HepG2 (cell line): ENCODE data around the gene CPZ. TPM values are rescaled to one million over a fixed set of nuclear protein-coding genes. Genes with fewer than 3 reads are reported as not detected.

Experiments used
- ATAC-seq: fragments of 200-7000 bp; cut with Tn5 transposase; 3 replicates; pipeline ENCODE4 v1.9.1; 2020; ENCODE audit warnings: mild to moderate bottlenecking, moderate library complexity
- BruUV-seq: library from RNA; stranded (reverse); fragments of 400-500 nt; replicated peaks from 2 replicates; lab custom pipeline; 2021; lab: Mats Ljungman, UMichigan
- CTCF ChIA-PET: fragments of 300-600 bp; formaldehyde crosslinking; extraction: SDS; loops from one replicate; lab custom pipeline; 2021; ENCODE audit warnings: low total read pairs, inconsistent platforms, low intra/inter-chr PET ratio; lab: Yijun Ruan, JAX
- POLR2A ChIA-PET: fragments of 350-600 bp; sonication (Branson Sonifier 250); formaldehyde crosslinking; loops from one replicate; lab custom pipeline; 2020; ENCODE audit warnings: antibody characterized with exemption, inconsistent platforms; lab: Yijun Ruan, JAX
- DNase-seq: peaks from one replicate; pipeline ENCODE4 v3.0.0-alpha.2; 2015; ENCODE audit warnings: low spot score
- FAIRE-seq: peaks from 3 replicates; lab custom pipeline; 2011; peaks lifted over from hg19 to GRCh38; lab: Jason Lieb, UNC
- H2AFZ ChIP-seq: one replicate; pipeline ENCODE4 v1.6.1; 2011; ENCODE audit warnings: low read length, inconsistent platforms
- H3K27ac ChIP-seq: fragments of 300-600 bp; 3 replicates; pipeline ENCODE4 v1.8.0; 2011; ENCODE audit warnings: mixed run types, mild to moderate bottlenecking, mixed read lengths, low read length, inconsistent platforms; ENCODE audit not compliant: insufficient read depth; ENCODE audit errors: extremely low read length
- H3K27me3 ChIP-seq, 2 experiments: fragments of 200-600 bp in 1 of 2; 2 replicates in 1 of 2; 3 replicates in 1 of 2; pipeline versions ENCODE4 v1.6.0 to v1.8.0; 2011; ENCODE audit warnings: low read length in 2 of 2, mild to moderate bottlenecking in 2 of 2, moderate library complexity in 2 of 2, inconsistent platforms in 1 of 2; ENCODE audit not compliant: insufficient read depth in 2 of 2, control insufficient read depth in 1 of 2
- H3K36me3 ChIP-seq, 2 experiments: fragments of 200-600 bp in 1 of 2; replicated peaks in 1 of 2; 2 replicates in 1 of 2; 3 replicates in 1 of 2; pipeline versions ENCODE4 v1.5.1 to v1.8.0; 2011; ENCODE audit warnings: low read length in 2 of 2, inconsistent platforms in 1 of 2; ENCODE audit not compliant: insufficient read depth in 2 of 2, control insufficient read depth in 1 of 2
- H3K4me1 ChIP-seq: 2 replicates; pipeline ENCODE4 v1.5.1; 2012; ENCODE audit warnings: low read length, inconsistent platforms; ENCODE audit not compliant: insufficient read depth
- H3K4me2 ChIP-seq: 2 replicates; pipeline ENCODE4 v1.6.0; 2011; ENCODE audit warnings: low read depth, low read length, inconsistent platforms
- H3K4me3 ChIP-seq, 3 experiments: fragments of 200-600 bp in 1 of 3; sonication (generic), shearing (Covaris generic) in 1 of 3; replicated peaks in 1 of 3; 2 replicates each; pipeline ENCODE4 v1.5.1; 2011 to 2016; ENCODE audit warnings: low read length in 3 of 3, inconsistent platforms in 2 of 3, low read depth in 2 of 3, mild to moderate bottlenecking in 2 of 3, control low read depth in 1 of 3, mixed read lengths in 1 of 3; ENCODE audit not compliant: insufficient read depth in 1 of 3
- H3K79me2 ChIP-seq: one replicate; pipeline ENCODE4 v1.6.1; 2011; ENCODE audit warnings: low read length, inconsistent platforms; ENCODE audit not compliant: insufficient read depth
- H3K9ac ChIP-seq: 2 replicates; pipeline ENCODE4 v1.6.0; 2011; ENCODE audit warnings: mild to moderate bottlenecking, low read depth, low read length, inconsistent platforms; ENCODE audit not compliant: insufficient read depth
- H3K9me3 ChIP-seq: 2 replicates; pipeline ENCODE4 v1.5.1; 2012; ENCODE audit warnings: mild to moderate bottlenecking, low read length
- H4K20me1 ChIP-seq: 2 replicates; pipeline ENCODE4 v1.6.0; 2011; ENCODE audit warnings: inconsistent platforms, mild to moderate bottlenecking, low read length, moderate library complexity; ENCODE audit not compliant: insufficient read depth
- CHD4 ChIP-seq: fragments of 200-600 bp; sonication (generic); IDR thresholded peaks from 2 replicates; pipeline ENCODE4 v1.7.0; 2017; ENCODE audit warnings: mild to moderate bottlenecking, low read length, borderline replicate concordance
- GATA4 ChIP-seq: sonication (generic); IDR thresholded peaks from 2 replicates; pipeline ENCODE4 v1.6.1; 2016; ENCODE audit warnings: antibody characterized with exemption, low read depth, borderline replicate concordance
- GATAD1 ChIP-seq: IDR thresholded peaks from 2 replicates; pipeline ENCODE4 v1.6.1; 2016; ENCODE audit warnings: missing genetic modification reagents, missing compliant biosample characterization
- MAFG ChIP-seq: sonication (generic); formaldehyde crosslinking; IDR thresholded peaks from 2 replicates; pipeline ENCODE4 v1.5.1; 2020; ENCODE audit warnings: mild to moderate bottlenecking, missing genetic modification reagents
- MBNL3 ChIP-seq: fragments of 250-450 bp; sonication (Bioruptor Pico); conservative IDR thresholded peaks from 2 replicates; pipeline ENCODE4 v1.8.0; 2022; ENCODE audit warnings: mild to moderate bottlenecking, inconsistent platforms
- NFE2 ChIP-seq: sonication (generic); formaldehyde crosslinking; IDR thresholded peaks from 2 replicates; pipeline ENCODE4 v1.4.0; 2020; ENCODE audit warnings: missing genetic modification reagents
- PPARG ChIP-seq: conservative IDR thresholded peaks from 2 replicates; pipeline ENCODE4 v1.6.1; 2016; ENCODE audit warnings: missing biosample characterization, missing genetic modification reagents
- REXO4 ChIP-seq: sonication (generic); formaldehyde crosslinking; IDR thresholded peaks from 2 replicates; pipeline ENCODE4 v1.8.0; 2022; ENCODE audit warnings: missing genetic modification reagents, mild to moderate bottlenecking, borderline replicate concordance
- SIN3A ChIP-seq: IDR thresholded peaks from 2 replicates; pipeline ENCODE4 v1.6.1; 2011; ENCODE audit warnings: low read depth, mild to moderate bottlenecking, control low read depth, low read length, borderline replicate concordance
- SP2 ChIP-seq: sonication (generic); formaldehyde crosslinking; IDR thresholded peaks from 2 replicates; pipeline ENCODE4 v1.5.1; 2020; ENCODE audit warnings: mild to moderate bottlenecking, missing genetic modification reagents
- TCF7L2 ChIP-seq: IDR thresholded peaks from 2 replicates; pipeline ENCODE4 v1.6.1; 2011; ENCODE audit warnings: mild to moderate bottlenecking, low read depth, low read length, moderate library complexity
- ZKSCAN5 ChIP-seq: sonication (generic); formaldehyde crosslinking; IDR thresholded peaks from 2 replicates; pipeline ENCODE4 v1.5.1; 2020; ENCODE audit warnings: mild to moderate bottlenecking, missing genetic modification reagents
- ZNF274 ChIP-seq: sonication (generic); formaldehyde crosslinking; IDR thresholded peaks from 2 replicates; pipeline ENCODE4 v1.5.1; 2020; ENCODE audit warnings: mild to moderate bottlenecking, missing genetic modification reagents
- ZNF33A ChIP-seq: sonication (generic); formaldehyde crosslinking; IDR thresholded peaks from 2 replicates; pipeline ENCODE4 v1.5.1; 2020; ENCODE audit warnings: missing genetic modification reagents, mild to moderate bottlenecking, moderate library complexity, borderline replicate concordance
- ZNF33B ChIP-seq: sonication (generic); formaldehyde crosslinking; IDR thresholded peaks from 2 replicates; pipeline ENCODE4 v1.5.1; 2020; ENCODE audit warnings: mild to moderate bottlenecking, missing genetic modification reagents
- ZNF343 ChIP-seq: sonication (generic); formaldehyde crosslinking; IDR thresholded peaks from 2 replicates; pipeline ENCODE4 v1.4.0; 2020; ENCODE audit warnings: mild to moderate bottlenecking, missing genetic modification reagents
- ZNF547 ChIP-seq: sonication (generic); formaldehyde crosslinking; IDR thresholded peaks from 2 replicates; pipeline ENCODE4 v1.5.1; 2020; ENCODE audit warnings: mild to moderate bottlenecking, missing genetic modification reagents
- ZNF552 ChIP-seq: sonication (generic); formaldehyde crosslinking; IDR thresholded peaks from 2 replicates; pipeline ENCODE4 v1.9.0; 2022; ENCODE audit warnings: missing genetic modification reagents, mild to moderate bottlenecking, borderline replicate concordance
- ZNF589 ChIP-seq: sonication (generic); formaldehyde crosslinking; conservative IDR thresholded peaks from 2 replicates; pipeline ENCODE4 v1.8.0; 2022; ENCODE audit warnings: mild to moderate bottlenecking, moderate library complexity, missing genetic modification reagents
- WGBS: methylation state at CpG from one replicate; pipeline ENCODE4 v1.1.6; 2017; ENCODE audit warnings: low lambda C conversion rate; 5-methylcytosine and 5-hydroxymethylcytosine counted together
- in situ Hi-C: cut with HindIII; loops from 2 replicates; pipeline ENCODE4 v1.10.0; 2017; ENCODE audit warnings: low pct_unique_long_range_greater_than_20kb; ENCODE audit not compliant: extremely low pct_ligation_motif_present
- intact Hi-C: fragments of 100-400 bp; cut with micrococcal nuclease; formaldehyde crosslinking; loops from one replicate; pipeline ENCODE4 v1.10.0; 2022; ENCODE audit not compliant: unreplicated experiment
- polyA plus RNA-seq, 8 experiments: library from polyadenylated mRNA; depleted of rRNA in 3 of 8; stranded (reverse) in 7 of 8; unstranded in 1 of 8; fragments of >200 nt; fragmentation: Illumina TruSeq in 4 of 8; extraction: Trizol in 4 of 8; gene quantifications; 2 replicates each; pipeline versions ENCODE4 v1.2.1 to v1.2.3, GENCODE V29; 2011 to 2016; ENCODE audit warnings: low read depth in 4 of 8, missing spikeins in 1 of 8, mixed read lengths in 1 of 8; ENCODE audit not compliant: insufficient read depth in 1 of 8
- total RNA-seq, 5 experiments: library from RNA; depleted of rRNA; stranded (reverse); fragments of >200 nt; fragmentation: Illumina TruSeq; extraction: Trizol; gene quantifications; 2 replicates each; pipeline ENCODE4 v1.2.3, GENCODE V29; 2016; ENCODE audit warnings: low read depth in 1 of 5
- TF ChIP-seq, protein P1 (sequence below): sonication (generic); formaldehyde crosslinking; conservative IDR thresholded peaks from 2 replicates; pipeline ENCODE4 v1.8.0; 2022; ENCODE audit warnings: low read depth, missing genetic modification reagents

The CPZ gene
- total and polyA plus RNA-seq, 2 of the 13 experiments (the other 11 are each of a cell fraction or from before 2014, with no cell fraction given) = 0.58 to 0.61 TPM

- no peaks in the 10 kb centered on the region for H3K36me3 ChIP-seq
- H3K27me3 ChIP-seq = peaks cover 16 to 69% of the 10 kb centered on the region in 2 experiments
- H3K27ac ChIP-seq = no peak overlapping the region
- no peak overlapping the region for H3K4me2 ChIP-seq
- BruUV-seq = no TSS peak
- 59% methylated on average over 3 of the region's 15 CpGs for WGBS
- intact Hi-C loops = no loop called here
- FAIRE-seq (no peak), DNase-seq (no peak), ATAC-seq (no peak)
- H4K20me1 ChIP-seq = no peaks in the 10 kb centered on the region
- H3K4me3 ChIP-seq = no peak overlapping the region
- POLR2A ChIA-PET = no interaction called here
- CTCF ChIA-PET = no interaction called here
- no peak overlapping the region for H2AFZ ChIP-seq
- no peaks in the 10 kb centered on the region for H3K4me1 ChIP-seq
- no peaks in the 10 kb centered on the region for H3K9me3 ChIP-seq
- no peaks in the 10 kb centered on the region for H3K79me2 ChIP-seq
- in situ Hi-C loops = no loop called here
- no peak for TF ChIP-seq TCF7L2
- no peak for TF ChIP-seq ZNF589 (CRISPR knock-in tag)
- TF ChIP-seq ZNF547 (CRISPR knock-in tag) = no peak
- no peak for TF ChIP-seq GATA4
- TF ChIP-seq PPARG (CRISPR knock-in tag) = no peak
- TF ChIP-seq MBNL3 (CRISPR knock-in tag) = no peak
- no peak for TF ChIP-seq ZNF33B (CRISPR knock-in tag)
- no peak for TF ChIP-seq ZNF552
- TF ChIP-seq ZNF274 (CRISPR knock-in tag) = no peak
- TF ChIP-seq REXO4 (CRISPR knock-in tag) = no peak
- TF ChIP-seq, protein P1, sequence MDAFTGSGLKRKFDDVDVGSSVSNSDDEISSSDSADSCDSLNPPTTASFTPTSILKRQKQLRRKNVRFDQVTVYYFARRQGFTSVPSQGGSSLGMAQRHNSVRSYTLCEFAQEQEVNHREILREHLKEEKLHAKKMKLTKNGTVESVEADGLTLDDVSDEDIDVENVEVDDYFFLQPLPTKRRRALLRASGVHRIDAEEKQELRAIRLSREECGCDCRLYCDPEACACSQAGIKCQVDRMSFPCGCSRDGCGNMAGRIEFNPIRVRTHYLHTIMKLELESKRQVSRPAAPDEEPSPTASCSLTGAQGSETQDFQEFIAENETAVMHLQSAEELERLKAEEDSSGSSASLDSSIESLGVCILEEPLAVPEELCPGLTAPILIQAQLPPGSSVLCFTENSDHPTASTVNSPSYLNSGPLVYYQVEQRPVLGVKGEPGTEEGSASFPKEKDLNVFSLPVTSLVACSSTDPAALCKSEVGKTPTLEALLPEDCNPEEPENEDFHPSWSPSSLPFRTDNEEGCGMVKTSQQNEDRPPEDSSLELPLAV (CRISPR knock-in tag) = no peak
- TF ChIP-seq ZNF343 (CRISPR knock-in tag) = no peak
- no peak for TF ChIP-seq MAFG (CRISPR knock-in tag)
- no peak for TF ChIP-seq ZKSCAN5
- TF ChIP-seq SIN3A = no peak
- TF ChIP-seq ZNF33A (CRISPR knock-in tag) = no peak
- TF ChIP-seq GATAD1 (CRISPR knock-in tag) = no peak
- TF ChIP-seq NFE2 (CRISPR knock-in tag) = no peak
- no peak for TF ChIP-seq CHD4
- no peak for TF ChIP-seq SP2 (CRISPR knock-in tag)
- H3K9ac ChIP-seq = no peak overlapping the region
Measured at GRCh38 chr4:8641256-8641655, 48.7 kb downstream of the CPZ start.
